ENCODE data around the gene GPR83. TPM values are rescaled to one million over a fixed set of nuclear protein-coding genes. Genes with fewer than 3 reads are reported as not detected.

Gene GPR83
- total RNA-seq, 4 donors from 2014 or later = 0.23 to 0.30 (median 0.24) TPM; not detected in 1

DNA sequence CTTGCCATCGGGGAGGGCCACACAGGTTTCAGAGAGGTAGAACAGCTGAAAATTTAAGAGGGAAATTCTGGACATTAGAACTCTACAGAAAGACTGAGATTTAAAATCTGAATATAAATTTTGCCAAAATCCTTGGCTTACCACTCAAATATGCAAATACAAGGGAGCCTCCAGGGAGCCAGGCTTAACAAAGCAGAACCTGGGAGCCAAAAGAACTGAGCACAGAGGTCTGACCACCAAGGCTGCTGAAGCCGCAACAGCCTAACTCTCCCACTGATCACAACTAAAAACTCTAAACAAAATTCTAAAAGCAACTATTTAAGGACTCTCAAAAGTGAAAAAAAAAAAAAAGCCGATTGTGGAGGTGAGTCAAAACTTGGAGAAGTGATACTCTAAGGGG, 62.6 kb downstream of the GPR83 start:
- no peaks in the 10 kb centered on the region for H3K9me3 ChIP-seq
- DNase-seq (ENCODE audit: low spot score in 2 of 2) = no peak
- no peak overlapping the region for H3K4me3 ChIP-seq
- TF ChIP-seq, protein P1, sequence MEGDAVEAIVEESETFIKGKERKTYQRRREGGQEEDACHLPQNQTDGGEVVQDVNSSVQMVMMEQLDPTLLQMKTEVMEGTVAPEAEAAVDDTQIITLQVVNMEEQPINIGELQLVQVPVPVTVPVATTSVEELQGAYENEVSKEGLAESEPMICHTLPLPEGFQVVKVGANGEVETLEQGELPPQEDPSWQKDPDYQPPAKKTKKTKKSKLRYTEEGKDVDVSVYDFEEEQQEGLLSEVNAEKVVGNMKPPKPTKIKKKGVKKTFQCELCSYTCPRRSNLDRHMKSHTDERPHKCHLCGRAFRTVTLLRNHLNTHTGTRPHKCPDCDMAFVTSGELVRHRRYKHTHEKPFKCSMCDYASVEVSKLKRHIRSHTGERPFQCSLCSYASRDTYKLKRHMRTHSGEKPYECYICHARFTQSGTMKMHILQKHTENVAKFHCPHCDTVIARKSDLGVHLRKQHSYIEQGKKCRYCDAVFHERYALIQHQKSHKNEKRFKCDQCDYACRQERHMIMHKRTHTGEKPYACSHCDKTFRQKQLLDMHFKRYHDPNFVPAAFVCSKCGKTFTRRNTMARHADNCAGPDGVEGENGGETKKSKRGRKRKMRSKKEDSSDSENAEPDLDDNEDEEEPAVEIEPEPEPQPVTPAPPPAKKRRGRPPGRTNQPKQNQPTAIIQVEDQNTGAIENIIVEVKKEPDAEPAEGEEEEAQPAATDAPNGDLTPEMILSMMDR (IDR thresholded peaks at IDR 0.05) = no peak
- no peak for TF ChIP-seq POLR2A (IDR thresholded peaks at IDR 0.05)
- no peak for TF ChIP-seq POLR2AphosphoS5 (IDR thresholded peaks at IDR 0.05)
- TF ChIP-seq EP300 (IDR thresholded peaks at IDR 0.05) = no peak
- no peaks in the 10 kb centered on the region for H3K4me1 ChIP-seq
- H3K27me3 ChIP-seq = peaks cover 3% of the 10 kb centered on the region
- 85% methylated on average over 3 of the region's 3 CpGs for WGBS
- no peak overlapping the region for H3K27ac ChIP-seq
- no peaks in the 10 kb centered on the region for H3K36me3 ChIP-seq

DNA sequence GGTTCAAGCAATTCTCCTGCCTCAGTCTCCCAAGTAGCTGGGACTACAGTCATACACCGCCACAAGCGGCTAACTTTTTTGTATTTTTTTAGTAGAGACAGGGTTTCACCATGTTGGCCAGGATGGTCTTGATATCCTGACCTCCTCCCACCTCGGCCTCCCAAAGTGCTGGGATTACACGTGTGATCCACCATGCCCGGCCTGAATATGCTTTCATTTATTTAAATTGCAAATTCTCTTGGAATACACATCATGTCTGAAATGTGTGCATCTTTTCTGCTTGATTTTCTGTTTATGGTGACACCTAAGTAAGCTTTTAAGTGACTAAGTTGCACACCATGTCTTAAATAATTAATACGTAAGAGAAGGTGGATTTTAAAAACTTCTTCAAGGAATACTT, 65.2 kb downstream of the GPR83 start:
- H3K27ac ChIP-seq = no peak overlapping the region
- H3K4me1 ChIP-seq = no peaks in the 10 kb centered on the region
- TF ChIP-seq EP300 (IDR thresholded peaks at IDR 0.05) = no peak
- no peak for TF ChIP-seq POLR2AphosphoS5 (IDR thresholded peaks at IDR 0.05)
- TF ChIP-seq, protein P1 (IDR thresholded peaks at IDR 0.05) = no peak
- no peak for TF ChIP-seq POLR2A (IDR thresholded peaks at IDR 0.05)
- H3K27me3 ChIP-seq = peaks cover 3% of the 10 kb centered on the region
- no peaks in the 10 kb centered on the region for H3K9me3 ChIP-seq
- H3K36me3 ChIP-seq = no peaks in the 10 kb centered on the region
- no peak for DNase-seq (ENCODE audit: low spot score in 2 of 2)
- 94% methylated on average over 6 of the region's 6 CpGs for WGBS
- no peak overlapping the region for H3K4me3 ChIP-seq

DNA sequence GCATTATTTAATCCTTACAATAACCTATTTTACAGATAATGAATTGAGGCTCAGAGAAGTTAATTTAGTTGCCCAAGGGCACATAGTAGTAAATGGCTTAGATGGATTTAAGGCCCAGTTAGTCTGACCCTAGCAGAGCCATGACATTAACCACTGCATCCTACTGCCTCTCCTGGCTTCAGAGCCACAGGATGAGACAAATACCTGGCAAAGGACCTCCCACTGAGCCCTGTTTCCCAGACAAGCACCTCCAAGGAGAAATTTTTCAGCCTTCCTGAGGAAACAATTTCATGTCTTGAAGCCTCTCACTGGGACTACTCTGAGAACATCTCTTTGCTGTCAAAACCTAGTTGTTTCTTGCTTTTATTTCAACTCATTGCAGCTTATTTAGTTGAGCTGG, 68.4 kb downstream of the GPR83 start:
- Histone ChIP-seq H3K9me3 (no peaks in the 10 kb centered on the region), H3K4me1 (peaks cover 5% of the 10 kb centered on the region), H3K36me3 (no peaks in the 10 kb centered on the region), H3K4me3 (no peak overlapping the region), H3K27ac (no peak overlapping the region), H3K27me3 (peaks cover 3% of the 10 kb centered on the region)
- TF ChIP-seq POLR2A (IDR thresholded peaks at IDR 0.05) (no peak), EP300 (IDR thresholded peaks at IDR 0.05) (no peak), POLR2AphosphoS5 (IDR thresholded peaks at IDR 0.05) (no peak)
- TF ChIP-seq, protein P1 (IDR thresholded peaks at IDR 0.05) = no peak
- DNase-seq (ENCODE audit: low spot score in 2 of 2) = no peak

DNA sequence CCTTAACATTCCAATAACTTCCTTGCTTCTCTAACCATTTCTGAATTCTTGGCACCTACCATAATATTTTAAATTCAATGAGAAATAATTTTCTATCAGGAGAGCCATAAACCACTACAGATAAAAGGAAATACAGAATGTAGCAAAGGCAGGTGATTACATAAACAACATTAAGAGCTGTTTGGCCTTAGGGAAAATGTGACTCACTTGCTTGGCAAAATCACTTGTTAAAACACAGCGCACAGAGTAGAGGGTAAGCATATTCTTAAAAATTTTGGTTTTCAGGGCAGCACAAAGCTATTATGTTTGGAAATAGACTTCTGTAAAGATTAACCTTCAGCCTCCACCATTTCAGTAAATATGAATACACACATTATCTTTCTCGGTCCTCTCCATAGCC, 70.4 kb downstream of the GPR83 start:
- 51% methylated on average over 2 of the region's 2 CpGs for WGBS
- Histone ChIP-seq H3K27ac (no peak overlapping the region), H3K27me3 (peaks cover 3% of the 10 kb centered on the region), H3K9me3 (peaks cover 3% of the 10 kb centered on the region), H3K36me3 (no peaks in the 10 kb centered on the region), H3K4me3 (no peak overlapping the region), H3K4me1 (peaks cover 5% of the 10 kb centered on the region)
- DNase-seq (ENCODE audit: low spot score in 2 of 2) = no peak
- TF ChIP-seq POLR2AphosphoS5 (IDR thresholded peaks at IDR 0.05) (no peak), POLR2A (IDR thresholded peaks at IDR 0.05) (no peak), EP300 (IDR thresholded peaks at IDR 0.05) (no peak)
- TF ChIP-seq, protein P1 (IDR thresholded peaks at IDR 0.05) = no peak

DNA sequence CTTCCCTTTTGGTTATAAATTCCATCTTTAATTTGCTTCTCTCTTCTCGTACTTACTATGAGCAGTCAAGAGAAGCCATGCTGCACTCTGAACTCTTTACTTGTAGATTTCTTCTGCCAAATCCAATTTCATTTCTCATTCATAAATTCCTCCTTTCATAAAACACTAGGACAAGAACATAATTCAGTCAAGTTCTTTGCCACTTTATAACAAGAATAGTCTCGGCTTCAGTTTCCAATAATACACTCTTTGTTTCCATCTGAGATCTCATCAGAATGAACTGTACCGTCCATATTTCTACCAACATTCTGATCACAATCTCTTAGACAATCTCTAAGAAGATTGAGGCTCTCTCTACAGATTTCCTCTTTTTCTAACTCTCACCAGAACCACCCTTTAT, 71.7 kb downstream of the GPR83 start:
- Histone ChIP-seq H3K36me3 (no peaks in the 10 kb centered on the region), H3K27me3 (no peaks in the 10 kb centered on the region), H3K9me3 (peaks cover 3% of the 10 kb centered on the region), H3K4me1 (peaks cover 5% of the 10 kb centered on the region), H3K4me3 (no peak overlapping the region), H3K27ac (no peak overlapping the region)
- 75% methylated on average over 3 of the region's 3 CpGs for WGBS
- no peak for TF ChIP-seq POLR2AphosphoS5 (IDR thresholded peaks at IDR 0.05)
- TF ChIP-seq EP300 (IDR thresholded peaks at IDR 0.05) = no peak
- TF ChIP-seq POLR2A (IDR thresholded peaks at IDR 0.05) = no peak
- DNase-seq (ENCODE audit: low spot score in 2 of 2) = no peak

GRCh38 chr11:94328587-94329080, 72.6 kb downstream of the GPR83 start:
- no peaks in the 10 kb centered on the region for H3K36me3 ChIP-seq
- TF ChIP-seq, protein P1 (IDR thresholded peaks at IDR 0.05) = no peak
- no peak for TF ChIP-seq POLR2A (IDR thresholded peaks at IDR 0.05)
- TF ChIP-seq POLR2AphosphoS5 (IDR thresholded peaks at IDR 0.05) = no peak
- no peak for TF ChIP-seq EP300 (IDR thresholded peaks at IDR 0.05)
- H3K4me3 ChIP-seq = no peak overlapping the region
- DNase-seq (ENCODE audit: low spot score in 2 of 2) = no peak
- no peak overlapping the region for H3K27ac ChIP-seq
- peaks cover 3% of the 10 kb centered on the region for H3K9me3 ChIP-seq
- no peaks in the 10 kb centered on the region for H3K27me3 ChIP-seq
- H3K4me1 ChIP-seq = peaks cover 5% of the 10 kb centered on the region
- WGBS = 74% methylated on average over 6 of the region's 6 CpGs
